IMR-90 (cell line): ENCODE data around the gene TOX3. TPM values are rescaled to one million over a fixed set of nuclear protein-coding genes. Genes with fewer than 3 reads are reported as not detected.

Experiments used
- ATAC-seq: fragments of 200-7000 bp; cut with Tn5 transposase; 2 replicates; pipeline ENCODE4 v1.9.1; 2020; ENCODE audit warnings: low read depth, mild to moderate bottlenecking, moderate library complexity
- BruUV-seq: library from RNA; stranded (reverse); fragments of 400-500 nt; replicated peaks from 2 replicates; lab custom pipeline; 2021; lab: Mats Ljungman, UMichigan
- CTCF ChIA-PET: fragments of 300-600 bp; formaldehyde crosslinking; extraction: SDS; loops from one replicate; lab custom pipeline; 2021; ENCODE audit warnings: antibody characterized with exemption; lab: Yijun Ruan, JAX
- POLR2A ChIA-PET: fragments of 300-600 bp; sonication (Branson Sonifier 250); formaldehyde crosslinking; loops from one replicate; lab custom pipeline; 2022; ENCODE audit warnings: antibody characterized with exemption; ENCODE audit not compliant: unreplicated experiment; lab: Charles Lee
- DNase-seq: peaks from one replicate; pipeline ENCODE4 v3.0.0; 2013
- H2AFZ ChIP-seq: replicated peaks from 2 replicates; pipeline ENCODE3; 2013; ENCODE audit warnings: low read length, mild to moderate bottlenecking; ENCODE audit not compliant: poor library complexity
- H2AK5ac ChIP-seq: 2 replicates; pipeline ENCODE4 v1.6.1; 2013; ENCODE audit warnings: low read depth, low read length, inconsistent platforms
- H2AK9ac ChIP-seq: replicated peaks from 2 replicates; pipeline ENCODE3; 2013; ENCODE audit warnings: mild to moderate bottlenecking, low read depth, low read length, moderate library complexity; ENCODE audit not compliant: poor library complexity
- H2BK120ac ChIP-seq: 2 replicates; pipeline ENCODE4 v1.6.1; 2013; ENCODE audit warnings: low read depth, low read length, inconsistent platforms
- H2BK15ac ChIP-seq: 3 replicates; pipeline ENCODE4 v1.6.1; 2013; ENCODE audit warnings: low read depth, low read length, inconsistent platforms
- H2BK20ac ChIP-seq: 2 replicates; pipeline ENCODE4 v1.6.1; 2013; ENCODE audit warnings: low read depth, mild to moderate bottlenecking, inconsistent platforms, low read length, moderate library complexity
- H2BK5ac ChIP-seq: 2 replicates; pipeline ENCODE4 v1.6.1; 2013; ENCODE audit warnings: mild to moderate bottlenecking, low read depth, low read length, inconsistent platforms; ENCODE audit not compliant: poor library complexity, severe bottlenecking
- H3K14ac ChIP-seq: replicated peaks from 2 replicates; pipeline ENCODE4 v1.6.1; 2013; ENCODE audit warnings: low read depth, low read length, inconsistent platforms
- H3K18ac ChIP-seq: 2 replicates; pipeline ENCODE4 v1.6.1; 2013; ENCODE audit warnings: low read depth, low read length, control low read depth
- H3K23ac ChIP-seq: 2 replicates; pipeline ENCODE4 v1.6.1; 2013; ENCODE audit warnings: low read depth, low read length, inconsistent platforms
- H3K27ac ChIP-seq: 2 replicates; pipeline ENCODE4 v1.5.1; 2013; ENCODE audit warnings: mild to moderate bottlenecking, control low read depth, low read length; ENCODE audit not compliant: insufficient read depth
- H3K27me3 ChIP-seq: 2 replicates; pipeline ENCODE4 v1.6.1; 2013; ENCODE audit warnings: low read length; ENCODE audit not compliant: control insufficient read depth, insufficient read depth
- H3K36me3 ChIP-seq: 2 replicates; pipeline ENCODE4 v1.6.1; 2013; ENCODE audit warnings: low read length, mixed read lengths; ENCODE audit not compliant: control insufficient read depth, insufficient read depth
- H3K4ac ChIP-seq: 2 replicates; pipeline ENCODE4 v1.6.1; 2013; ENCODE audit warnings: low read depth, low read length, inconsistent platforms
- H3K4me1 ChIP-seq: 2 replicates; pipeline ENCODE4 v1.6.1; 2013; ENCODE audit warnings: low read length, mixed read lengths; ENCODE audit not compliant: control insufficient read depth, insufficient read depth
- H3K4me2 ChIP-seq: 2 replicates; pipeline ENCODE4 v1.6.1; 2013; ENCODE audit warnings: low read depth, mild to moderate bottlenecking, control low read depth, low read length, moderate library complexity
- H3K4me3 ChIP-seq: 2 replicates; pipeline ENCODE4 v1.5.1; 2013; ENCODE audit warnings: low read depth, mild to moderate bottlenecking, control low read depth, low read length, moderate library complexity; ENCODE audit not compliant: insufficient read depth
- H3K56ac ChIP-seq: 2 replicates; pipeline ENCODE4 v1.6.1; 2013; ENCODE audit warnings: low read length, inconsistent platforms; ENCODE audit not compliant: insufficient read depth; ENCODE audit errors: extremely low read depth
- H3K79me1 ChIP-seq, 2 experiments: 2 replicates each; pipeline ENCODE4 v1.6.1; 2013; ENCODE audit warnings: low read length in 2 of 2, inconsistent platforms in 1 of 2, low read depth in 1 of 2
- H3K9ac ChIP-seq: 2 replicates; pipeline ENCODE4 v1.6.1; 2013; ENCODE audit warnings: low read depth, low read length, control low read depth
- H3K9me1 ChIP-seq: 2 replicates; pipeline ENCODE4 v1.6.1; 2013; ENCODE audit warnings: low read length, inconsistent platforms; ENCODE audit not compliant: insufficient read depth
- H3K9me3 ChIP-seq: 2 replicates; pipeline ENCODE4 v1.6.1; 2013; ENCODE audit warnings: low read length; ENCODE audit not compliant: control insufficient read depth, insufficient read depth
- H4K20me1 ChIP-seq: 2 replicates; pipeline ENCODE4 v1.6.1; 2013; ENCODE audit warnings: low read length, inconsistent platforms; ENCODE audit not compliant: insufficient read depth
- H4K5ac ChIP-seq: 2 replicates; pipeline ENCODE4 v1.6.1; 2013; ENCODE audit warnings: mild to moderate bottlenecking, low read depth, low read length, control low read depth
- H4K8ac ChIP-seq, 2 experiments: 2 replicates each; pipeline ENCODE4 v1.6.1; 2013; ENCODE audit warnings: low read depth in 2 of 2, low read length in 2 of 2, control low read depth in 1 of 2, inconsistent platforms in 1 of 2
- H4K91ac ChIP-seq: 2 replicates; pipeline ENCODE4 v1.6.1; 2013; ENCODE audit warnings: low read depth, low read length, inconsistent platforms; ENCODE audit not compliant: insufficient read depth
- BHLHE40 ChIP-seq: fragments of 150-350 bp; IDR thresholded peaks from 2 replicates; pipeline ENCODE4 v1.6.1; 2016; ENCODE audit warnings: mild to moderate bottlenecking, low read depth, low read length
- CEBPB ChIP-seq: IDR thresholded peaks from 2 replicates; pipeline ENCODE4 v1.6.1; 2012; ENCODE audit warnings: low read depth, low read length, improper control_type of control experiment
- MAFK ChIP-seq: IDR thresholded peaks from 2 replicates; pipeline ENCODE4 v1.6.1; 2012; ENCODE audit warnings: low read depth, low read length, improper control_type of control experiment
- MXI1 ChIP-seq: IDR thresholded peaks from 2 replicates; pipeline ENCODE4 v1.6.1; 2012; ENCODE audit warnings: low read depth, mild to moderate bottlenecking, low read length, moderate library complexity, borderline replicate concordance
- NFE2L2 ChIP-seq: fragments of 150-350 bp; IDR thresholded peaks from 2 replicates; pipeline ENCODE4 v1.6.1; 2016; ENCODE audit warnings: low read depth, mild to moderate bottlenecking, low read length
- SMC3 ChIP-seq: fragments of 150-350 bp; IDR thresholded peaks from 2 replicates; pipeline ENCODE4 v1.6.1; 2016; ENCODE audit warnings: low read depth, mild to moderate bottlenecking, antibody characterized with exemption, low read length, moderate library complexity
- WGBS, 2 experiments: methylation state at CpG; one replicate each; pipeline versions ENCODE4 v1.1.5 to v1.1.7; 2013; ENCODE audit warnings: missing lambda C conversion rate in 2 of 2; ENCODE audit not compliant: insufficient read length in 1 of 2; ENCODE audit errors: extremely low coverage in 2 of 2; 5-methylcytosine and 5-hydroxymethylcytosine counted together
- dilution Hi-C: fragments of 300-500 bp; cut with HindIII; formaldehyde crosslinking; loops from one replicate; pipeline ENCODE4 v1.14.3; 2018; ENCODE audit warnings: low sequenced_read_pairs; ENCODE audit not compliant: unreplicated experiment
- in situ Hi-C: fragments of 300-500 bp; cut with MboI; formaldehyde crosslinking; loops from 3 replicates; pipeline ENCODE4 v1.14.3; 2019; ENCODE audit warnings: low sequenced_read_pairs, inconsistent platforms, mixed read lengths
- intact Hi-C: fragments of 100-400 bp; cut with micrococcal nuclease; formaldehyde crosslinking; loops from 2 replicates; pipeline ENCODE4 v1.10.0; 2022
- polyA plus RNA-seq, 3 experiments: library from polyadenylated mRNA; depleted of rRNA; stranded (reverse); fragments of >200 nt; gene quantifications; 2 replicates each; pipeline ENCODE4 v1.2.3, GENCODE V29; 2012; ENCODE audit warnings: low replicate concordance in 1 of 3
- total RNA-seq: library from RNA; depleted of rRNA; stranded (reverse); fragments of >200 nt; gene quantifications from 2 replicates; pipeline ENCODE4 v1.2.3, GENCODE V29; 2012
- TF ChIP-seq, protein P1 (sequence below): fragments of 150-350 bp; IDR thresholded peaks from 2 replicates; pipeline ENCODE4 v1.6.1; 2016; ENCODE audit warnings: low read depth, mild to moderate bottlenecking, low read length, moderate library complexity, borderline replicate concordance

The TOX3 gene
- total and polyA plus RNA-seq, 2 of the 4 experiments (the other 2 are of a cell fraction), result not detected

DNA sequence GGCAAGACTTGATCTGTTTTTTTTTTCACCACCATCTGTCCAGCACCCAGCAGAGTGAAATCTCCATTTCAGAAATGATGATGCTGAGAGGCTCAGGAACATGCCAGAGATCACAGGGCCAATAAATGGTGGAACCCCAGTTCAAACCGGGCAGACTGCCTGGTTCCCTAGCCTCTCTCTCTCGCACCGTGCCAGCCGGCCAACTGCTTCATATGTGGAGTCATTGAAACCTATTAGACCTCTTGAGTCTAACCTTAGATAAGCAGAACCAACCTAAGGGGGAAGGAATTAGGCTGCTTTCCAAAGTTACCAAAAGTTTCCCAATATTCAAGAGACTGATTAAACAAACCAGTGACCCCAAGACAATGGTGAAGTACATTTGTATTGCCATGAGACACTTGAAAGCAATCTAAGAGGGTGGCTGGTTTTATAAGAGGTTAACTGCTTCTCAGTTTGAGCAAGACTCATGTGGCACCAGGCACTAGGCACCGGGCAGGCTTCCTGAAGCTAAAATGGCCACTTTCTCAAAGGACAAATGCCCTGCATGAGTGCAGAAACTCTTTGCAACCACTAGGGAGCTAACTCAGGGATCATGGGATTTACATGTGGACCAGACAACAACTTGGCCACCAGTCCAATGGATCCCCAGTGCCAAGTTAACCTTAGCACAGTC, 18.4 kb downstream of the TOX3 start:
- Histone ChIP-seq H2BK15ac (no peak overlapping the region), H3K4ac (no peak overlapping the region), H2BK5ac (no peak overlapping the region), H3K4me3 (no peak overlapping the region), H3K14ac (no peak overlapping the region), H4K91ac (no peak overlapping the region), H3K4me2 (no peak overlapping the region), H3K9ac (no peak overlapping the region), H2AK9ac (no peak overlapping the region), H4K5ac (no peak overlapping the region), H3K9me3 (no peaks in the 10 kb centered on the region), H3K4me1 (no peaks in the 10 kb centered on the region), H2BK120ac (no peak overlapping the region), H2AK5ac (no peak overlapping the region), H3K27ac (no peak overlapping the region), H4K20me1 (no peaks in the 10 kb centered on the region), H3K18ac (no peak overlapping the region), H4K8ac (no peak overlapping the region), H3K27me3 (no peaks in the 10 kb centered on the region), H3K36me3 (no peaks in the 10 kb centered on the region), H3K79me1 (no peaks in the 10 kb centered on the region), H3K9me1 (no peaks in the 10 kb centered on the region), H2AFZ (no peak overlapping the region), H3K23ac (no peak overlapping the region), H3K56ac (no peak overlapping the region), H2BK20ac (no peak overlapping the region)
- intact Hi-C loops (no loop called here), in situ Hi-C loops (no loop called here), dilution Hi-C loops (no loop called here)
- DNase-seq (no peak), ATAC-seq (no peak)
- TF ChIP-seq NFE2L2 (no peak), MXI1 (no peak), BHLHE40 (no peak), MAFK (no peak), CEBPB (no peak), SMC3 (no peak)
- TF ChIP-seq, protein P1, sequence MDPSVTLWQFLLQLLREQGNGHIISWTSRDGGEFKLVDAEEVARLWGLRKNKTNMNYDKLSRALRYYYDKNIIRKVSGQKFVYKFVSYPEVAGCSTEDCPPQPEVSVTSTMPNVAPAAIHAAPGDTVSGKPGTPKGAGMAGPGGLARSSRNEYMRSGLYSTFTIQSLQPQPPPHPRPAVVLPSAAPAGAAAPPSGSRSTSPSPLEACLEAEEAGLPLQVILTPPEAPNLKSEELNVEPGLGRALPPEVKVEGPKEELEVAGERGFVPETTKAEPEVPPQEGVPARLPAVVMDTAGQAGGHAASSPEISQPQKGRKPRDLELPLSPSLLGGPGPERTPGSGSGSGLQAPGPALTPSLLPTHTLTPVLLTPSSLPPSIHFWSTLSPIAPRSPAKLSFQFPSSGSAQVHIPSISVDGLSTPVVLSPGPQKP, result no peak
- BruUV-seq, result no TSS peak
- no CpG with 5 or more reads among the region's 5 CpGs for WGBS, 2 experiments
- ChIA-PET CTCF (no interaction called here), POLR2A (no interaction called here)
